Measurements from ENCODE around the gene TPP2.

TPP2 gene

DNA sequence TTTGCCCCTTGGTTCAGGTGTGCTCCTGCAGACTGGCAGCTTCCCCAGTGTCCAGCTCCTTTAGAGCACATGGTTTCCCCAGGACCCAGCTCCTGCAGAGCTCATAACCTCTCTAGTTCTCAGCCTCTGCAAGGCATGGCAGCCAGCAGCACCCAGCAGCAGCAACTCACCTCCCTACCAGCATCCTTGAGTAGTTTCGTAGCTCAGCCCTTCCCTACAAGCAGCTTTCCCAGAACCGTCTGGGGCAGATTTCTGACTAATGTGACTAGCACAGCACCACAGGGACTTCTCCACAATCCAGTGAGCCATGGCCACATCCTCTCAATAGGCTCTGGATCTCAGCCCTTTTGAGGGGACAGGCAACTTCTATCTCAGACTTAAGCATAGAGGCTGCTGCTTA is 112.2 kb downstream of the TPP2 start:
- 87% methylated on average over 2 of the region's 2 CpGs for WGBS
- Histone ChIP-seq H2BK12ac (ENCODE audit: low read length in 2 of 2) (no peak overlapping the region), H4K8ac (ENCODE audit: low read length) (no peak overlapping the region), H3K18ac (ENCODE audit: low read depth in 1 of 2, low read length in 2 of 2) (no peak overlapping the region), H3K4me3 (ENCODE audit: insufficient read depth in 1 of 2, low read depth in 1 of 2, low read length in 2 of 2) (no peak overlapping the region), H3K14ac (ENCODE audit: low read length in 2 of 2) (no peak overlapping the region), H3K4ac (ENCODE audit: low read depth in 1 of 2, low read length in 2 of 2) (no peak overlapping the region), H3K36me3 (ENCODE audit: control insufficient read depth in 1 of 2, insufficient read depth in 2 of 2, low read depth in 1 of 2, low read length in 2 of 2) (no peaks in the 10 kb centered on the region), H4K91ac (ENCODE audit: low read length) (no peak overlapping the region), H3K27ac (ENCODE audit: low read length, poor library complexity, severe bottlenecking) (no peak overlapping the region), H2AK5ac (ENCODE audit: low read length, severe bottlenecking) (peak overlapping the region; percentile 43), H3K4me1 (ENCODE audit: control insufficient read depth, insufficient read depth, low read depth, low read length) (peaks cover 9% of the 10 kb centered on the region), H3K9ac (ENCODE audit: low read length) (no peak overlapping the region), H2BK15ac (ENCODE audit: low read depth, poor library complexity, severe bottlenecking) (peak overlapping the region; percentile 44), H3K23ac (ENCODE audit: low read length in 2 of 2) (no peak overlapping the region), H3K79me1 (replicated peaks; ENCODE audit: low read length, poor library complexity, severe bottlenecking) (no peaks in the 10 kb centered on the region), H2AFZ (ENCODE audit: low read depth, low read length) (no peak overlapping the region), H3K27me3 (ENCODE audit: control insufficient read depth in 1 of 2, insufficient read depth in 1 of 2, low read length in 2 of 2) (no peaks in the 10 kb centered on the region), H3K4me2 (ENCODE audit: low read length, poor library complexity, severe bottlenecking) (no peak overlapping the region), H2BK120ac (ENCODE audit: low read depth, low read length) (no peak overlapping the region), H3K9me3 (ENCODE audit: control insufficient read depth, low read length) (no peaks in the 10 kb centered on the region), H2BK5ac (ENCODE audit: low read depth, low read length, poor library complexity, severe bottlenecking) (no peak overlapping the region)
- no peak for DNase-seq

DNA sequence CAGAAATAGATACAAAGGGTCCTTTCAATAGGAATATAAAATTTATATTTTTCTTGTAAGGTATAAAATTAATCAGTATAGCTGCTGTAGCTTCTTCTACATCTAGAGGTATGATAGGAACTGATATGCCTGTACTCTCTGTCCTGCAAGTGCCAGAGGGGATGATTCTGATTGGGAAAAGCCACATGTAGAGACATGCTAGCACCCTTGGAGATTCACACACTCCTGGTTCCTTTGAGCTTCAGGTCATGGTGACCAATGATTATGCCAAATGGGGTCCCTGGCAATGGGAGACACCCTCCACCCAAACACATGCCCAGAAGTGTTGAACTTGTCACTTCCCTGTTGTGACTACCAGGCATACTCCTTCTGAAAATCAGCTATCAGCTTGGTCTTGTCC is 112.8 kb downstream of the TPP2 start:
- no peak overlapping the region for H2BK15ac ChIP-seq (ENCODE audit: low read depth, poor library complexity, severe bottlenecking)
- no peak overlapping the region for H3K14ac ChIP-seq (ENCODE audit: low read length in 2 of 2)
- no peak overlapping the region for H2AFZ ChIP-seq (ENCODE audit: low read depth, low read length)
- H3K9ac ChIP-seq (ENCODE audit: low read length), result no peak overlapping the region
- H2BK12ac ChIP-seq (ENCODE audit: low read length in 2 of 2), result no peak overlapping the region
- no peak overlapping the region for H3K27ac ChIP-seq (ENCODE audit: low read length, poor library complexity, severe bottlenecking)
- no peak overlapping the region for H4K8ac ChIP-seq (ENCODE audit: low read length)
- H3K9me3 ChIP-seq (ENCODE audit: control insufficient read depth, low read length), result no peaks in the 10 kb centered on the region
- peaks cover 9% of the 10 kb centered on the region for H3K4me1 ChIP-seq (ENCODE audit: control insufficient read depth, insufficient read depth, low read depth, low read length)
- no peak overlapping the region for H3K23ac ChIP-seq (ENCODE audit: low read length in 2 of 2)
- no peaks in the 10 kb centered on the region for H3K27me3 ChIP-seq (ENCODE audit: control insufficient read depth in 1 of 2, insufficient read depth in 1 of 2, low read length in 2 of 2)
- H3K79me1 ChIP-seq (replicated peaks; ENCODE audit: low read length, poor library complexity, severe bottlenecking), result no peaks in the 10 kb centered on the region
- DNase-seq, result no peak
- H2BK120ac ChIP-seq (ENCODE audit: low read depth, low read length), result no peak overlapping the region
- H3K4me2 ChIP-seq (ENCODE audit: low read length, poor library complexity, severe bottlenecking), result no peak overlapping the region
- H2AK5ac ChIP-seq (ENCODE audit: low read length, severe bottlenecking), result peak overlapping the region; percentile 62
- no peaks in the 10 kb centered on the region for H3K36me3 ChIP-seq (ENCODE audit: control insufficient read depth in 1 of 2, insufficient read depth in 2 of 2, low read depth in 1 of 2, low read length in 2 of 2)
- no peak overlapping the region for H3K18ac ChIP-seq (ENCODE audit: low read depth in 1 of 2, low read length in 2 of 2)
- H4K91ac ChIP-seq (ENCODE audit: low read length), result no peak overlapping the region
- no peak overlapping the region for H2BK5ac ChIP-seq (ENCODE audit: low read depth, low read length, poor library complexity, severe bottlenecking)
- H3K4me3 ChIP-seq (ENCODE audit: insufficient read depth in 1 of 2, low read depth in 1 of 2, low read length in 2 of 2), result no peak overlapping the region
- no peak overlapping the region for H3K4ac ChIP-seq (ENCODE audit: low read depth in 1 of 2, low read length in 2 of 2)

DNA sequence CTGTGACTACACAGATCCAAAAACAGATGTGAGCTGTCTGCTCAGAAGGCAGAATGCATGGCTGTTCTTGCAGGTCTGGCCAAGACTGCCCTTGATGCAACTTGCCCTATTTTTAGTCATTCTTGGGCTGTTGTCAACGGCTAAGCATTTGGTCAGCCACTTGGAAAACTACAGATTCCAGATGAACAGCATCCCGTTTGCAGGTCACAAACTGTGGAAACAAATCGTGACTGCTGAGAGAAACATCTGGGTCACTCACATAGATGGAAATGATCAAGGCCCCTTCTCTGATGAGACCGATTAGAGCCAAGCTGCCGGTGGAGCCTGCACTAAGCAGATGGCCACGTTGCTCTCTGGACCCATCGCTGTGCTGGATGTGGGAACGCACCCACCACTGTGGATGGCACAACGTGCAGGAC is 113.5 kb downstream of the TPP2 start:
- Histone ChIP-seq H2BK5ac (ENCODE audit: low read depth, low read length, poor library complexity, severe bottlenecking) (no peak overlapping the region), H3K4ac (ENCODE audit: low read depth in 1 of 2, low read length in 2 of 2) (no peak overlapping the region), H2BK120ac (ENCODE audit: low read depth, low read length) (no peak overlapping the region), H3K36me3 (ENCODE audit: control insufficient read depth in 1 of 2, insufficient read depth in 2 of 2, low read depth in 1 of 2, low read length in 2 of 2) (no peaks in the 10 kb centered on the region), H3K14ac (ENCODE audit: low read length in 2 of 2) (no peak overlapping the region), H3K27me3 (ENCODE audit: control insufficient read depth in 1 of 2, insufficient read depth in 1 of 2, low read length in 2 of 2) (no peaks in the 10 kb centered on the region), H2AK5ac (ENCODE audit: low read length, severe bottlenecking) (no peak overlapping the region), H3K4me3 (ENCODE audit: insufficient read depth in 1 of 2, low read depth in 1 of 2, low read length in 2 of 2) (no peak overlapping the region), H3K9me3 (ENCODE audit: control insufficient read depth, low read length) (no peaks in the 10 kb centered on the region), H2BK12ac (ENCODE audit: low read length in 2 of 2) (no peak overlapping the region), H3K9ac (ENCODE audit: low read length) (no peak overlapping the region), H3K4me1 (ENCODE audit: control insufficient read depth, insufficient read depth, low read depth, low read length) (peaks cover 7% of the 10 kb centered on the region), H3K18ac (ENCODE audit: low read depth in 1 of 2, low read length in 2 of 2) (no peak overlapping the region), H4K8ac (ENCODE audit: low read length) (no peak overlapping the region), H3K4me2 (ENCODE audit: low read length, poor library complexity, severe bottlenecking) (no peak overlapping the region), H2AFZ (ENCODE audit: low read depth, low read length) (no peak overlapping the region), H4K91ac (ENCODE audit: low read length) (no peak overlapping the region), H3K23ac (ENCODE audit: low read length in 2 of 2) (no peak overlapping the region), H3K79me1 (replicated peaks; ENCODE audit: low read length, poor library complexity, severe bottlenecking) (no peaks in the 10 kb centered on the region), H3K27ac (ENCODE audit: low read length, poor library complexity, severe bottlenecking) (no peak overlapping the region), H2BK15ac (ENCODE audit: low read depth, poor library complexity, severe bottlenecking) (no peak overlapping the region)
- DNase-seq, result peak; percentile 7
- 89% methylated on average over 9 of the region's 9 CpGs for WGBS

DNA sequence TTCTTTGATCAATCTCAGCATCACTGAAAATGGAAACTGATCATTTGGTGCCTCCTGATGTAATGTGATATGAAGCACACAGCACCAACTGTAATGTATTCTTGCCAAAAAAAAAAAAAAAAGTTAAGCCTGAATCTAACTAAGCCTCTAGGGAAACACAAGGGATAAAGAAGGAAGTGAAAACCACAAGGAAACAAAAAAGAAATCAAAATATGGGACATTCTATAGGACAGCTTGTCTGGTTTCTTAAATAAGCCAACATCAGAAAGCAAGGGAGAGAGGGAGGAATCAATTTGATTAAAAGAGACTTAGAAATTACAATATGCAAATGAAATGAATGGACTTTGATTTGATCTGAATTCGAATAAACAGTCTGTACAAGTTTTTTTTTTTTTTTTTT is 118.7 kb downstream of the TPP2 start:
- Histone ChIP-seq H2BK12ac (ENCODE audit: low read length in 2 of 2) (no peak overlapping the region), H2BK15ac (ENCODE audit: low read depth, poor library complexity, severe bottlenecking) (no peak overlapping the region), H3K23ac (ENCODE audit: low read length in 2 of 2) (no peak overlapping the region), H3K36me3 (ENCODE audit: control insufficient read depth in 1 of 2, insufficient read depth in 2 of 2, low read depth in 1 of 2, low read length in 2 of 2) (no peaks in the 10 kb centered on the region), H3K4me3 (ENCODE audit: insufficient read depth in 1 of 2, low read depth in 1 of 2, low read length in 2 of 2) (no peak overlapping the region), H3K4ac (ENCODE audit: low read depth in 1 of 2, low read length in 2 of 2) (no peak overlapping the region), H3K79me1 (replicated peaks; ENCODE audit: low read length, poor library complexity, severe bottlenecking) (no peaks in the 10 kb centered on the region), H3K14ac (ENCODE audit: low read length in 2 of 2) (no peak overlapping the region), H4K8ac (ENCODE audit: low read length) (no peak overlapping the region), H2BK5ac (ENCODE audit: low read depth, low read length, poor library complexity, severe bottlenecking) (no peak overlapping the region), H3K4me1 (ENCODE audit: control insufficient read depth, insufficient read depth, low read depth, low read length) (no peaks in the 10 kb centered on the region), H3K4me2 (ENCODE audit: low read length, poor library complexity, severe bottlenecking) (no peak overlapping the region), H3K9ac (ENCODE audit: low read length) (no peak overlapping the region), H2AFZ (ENCODE audit: low read depth, low read length) (no peak overlapping the region), H3K27me3 (ENCODE audit: control insufficient read depth in 1 of 2, insufficient read depth in 1 of 2, low read length in 2 of 2) (no peaks in the 10 kb centered on the region), H3K18ac (ENCODE audit: low read depth in 1 of 2, low read length in 2 of 2) (no peak overlapping the region), H2BK120ac (ENCODE audit: low read depth, low read length) (no peak overlapping the region), H2AK5ac (ENCODE audit: low read length, severe bottlenecking) (no peak overlapping the region), H3K9me3 (ENCODE audit: control insufficient read depth, low read length) (no peaks in the 10 kb centered on the region), H3K27ac (ENCODE audit: low read length, poor library complexity, severe bottlenecking) (no peak overlapping the region), H4K91ac (ENCODE audit: low read length) (no peak overlapping the region)
- no peak for DNase-seq
- WGBS, result 60% methylated on average over 1 of the region's 1 CpG
